HG03039 (cell line): ENCODE measurements around the gene TMEM178B.

ENCODE experiments used
- ATAC-seq: cut with Tn5 transposase; IDR thresholded peaks from one replicate; pipeline ENCODE4 v1.9.1; 2021; ENCODE audit warnings: mild to moderate bottlenecking, moderate library complexity; ENCODE audit not compliant: unreplicated experiment

The TMEM178B gene

GRCh38 chr7:141218941-141219340, 145.1 kb downstream of the TMEM178B start:
- no peak for ATAC-seq

GRCh38 chr7:141220263-141220880, 146.5 kb downstream of the TMEM178B start:
- ATAC-seq = no peak

- ATAC-seq = no peak
These were observed 147.2 kb downstream of the TMEM178B start for GRCh38 chr7:141221007-141221612.

GRCh38 chr7:141225916-141226618, 152.2 kb downstream of the TMEM178B start:
- ATAC-seq = no peak

- no peak for ATAC-seq
These were observed 153.6 kb downstream of the TMEM178B start for GRCh38 chr7:141227454-141227853.

GRCh38 chr7:141228482-141228881, 154.6 kb downstream of the TMEM178B start:
- ATAC-seq = no peak

- ATAC-seq = no peak
These were observed 157.3 kb downstream of the TMEM178B start for GRCh38 chr7:141231018-141231792.

GRCh38 chr7:141232286-141233051, 158.6 kb downstream of the TMEM178B start:
- ATAC-seq = no peak

- no peak for ATAC-seq
These were observed 160.7 kb downstream of the TMEM178B start for GRCh38 chr7:141234335-141235105.

- ATAC-seq = no peak
These were observed 161.8 kb downstream of the TMEM178B start for GRCh38 chr7:141235656-141236055.

- ATAC-seq = no peak
These were observed 164.9 kb downstream of the TMEM178B start for GRCh38 chr7:141238596-141239243.

GRCh38 chr7:141239661-141240060, 165.8 kb downstream of the TMEM178B start:
- ATAC-seq = no peak

- no peak for ATAC-seq
These were observed 168.7 kb downstream of the TMEM178B start for GRCh38 chr7:141242568-141242967.

GRCh38 chr7:141243368-141243767, 169.5 kb downstream of the TMEM178B start:
- ATAC-seq = no peak

- ATAC-seq = no peak
These were observed 170.6 kb downstream of the TMEM178B start for GRCh38 chr7:141244435-141244834.

- no peak for ATAC-seq
These were observed 172.6 kb downstream of the TMEM178B start for GRCh38 chr7:141246426-141246825.

- no peak for ATAC-seq
These were observed 177.3 kb downstream of the TMEM178B start for GRCh38 chr7:141251180-141251579.

GRCh38 chr7:141251957-141252356, 178.1 kb downstream of the TMEM178B start:
- ATAC-seq = no peak

- ATAC-seq = no peak
These were observed 183.7 kb downstream of the TMEM178B start for GRCh38 chr7:141257597-141257996.
